GM21717 (cell line): Measurements from ENCODE around the gene ITGAX.

Source experiments
- ATAC-seq: cut with Tn5 transposase; IDR thresholded peaks from one replicate; pipeline ENCODE4 v1.9.1; 2021; ENCODE audit warnings: mild to moderate bottlenecking, moderate library complexity; ENCODE audit not compliant: unreplicated experiment

The ITGAX gene

DNA sequence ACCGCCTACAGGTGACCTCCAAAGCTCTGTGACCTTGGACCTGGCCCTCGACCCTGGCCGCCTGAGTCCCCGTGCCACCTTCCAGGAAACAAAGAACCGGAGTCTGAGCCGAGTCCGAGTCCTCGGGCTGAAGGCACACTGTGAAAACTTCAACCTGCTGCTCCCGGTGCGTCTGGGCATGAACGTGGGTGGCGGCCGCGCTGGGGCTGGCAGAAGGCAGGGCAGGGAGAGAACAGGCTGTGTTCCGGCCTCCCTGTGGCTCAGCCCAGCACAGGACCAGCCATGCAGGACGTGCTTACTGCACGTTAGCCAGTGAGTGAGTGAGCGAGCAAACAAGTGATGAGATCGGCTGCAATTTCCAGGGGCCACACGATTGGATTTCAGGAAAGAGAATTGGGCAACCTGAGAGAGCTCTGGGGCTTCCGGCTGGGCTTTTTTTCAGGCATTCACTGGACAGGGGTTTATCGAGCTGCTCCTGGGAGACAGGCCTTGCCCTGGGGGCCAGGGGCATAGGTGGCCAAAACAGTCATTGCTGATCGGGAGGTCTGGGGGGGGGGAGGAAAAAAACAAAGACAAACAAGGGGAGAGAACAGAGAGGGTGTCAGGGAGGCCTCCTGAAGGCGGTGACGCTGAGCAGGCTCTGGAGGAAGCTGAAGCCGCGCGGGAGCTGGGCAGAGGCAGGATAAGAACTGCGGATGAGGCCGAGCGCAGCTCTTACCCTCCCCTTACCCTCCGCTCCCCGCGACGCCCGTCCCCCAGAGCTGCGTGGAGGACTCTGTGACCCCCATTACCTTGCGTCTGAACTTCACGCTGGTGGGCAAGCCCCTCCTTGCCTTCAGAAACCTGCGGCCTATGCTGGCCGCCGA lies 16.9 kb downstream of the ITGAX start:
- no peak for ATAC-seq

DNA sequence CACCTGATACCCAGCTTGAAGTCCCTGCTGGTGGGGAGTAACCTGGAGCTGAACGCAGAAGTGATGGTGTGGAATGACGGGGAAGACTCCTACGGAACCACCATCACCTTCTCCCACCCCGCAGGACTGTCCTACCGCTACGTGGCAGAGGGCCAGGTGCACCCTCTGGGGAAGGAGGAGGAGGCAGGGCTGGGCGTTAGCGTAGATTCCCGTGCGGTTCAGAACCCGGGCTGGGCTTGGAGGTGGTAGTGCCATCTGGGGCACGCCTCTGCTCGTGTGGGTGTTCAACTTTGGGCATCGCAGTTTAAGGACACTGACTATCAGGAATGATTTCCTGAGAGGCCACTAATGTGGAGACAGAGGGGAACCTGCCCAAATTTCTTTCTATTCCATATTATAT lies 18.3 kb downstream of the ITGAX start:
- no peak for ATAC-seq

DNA sequence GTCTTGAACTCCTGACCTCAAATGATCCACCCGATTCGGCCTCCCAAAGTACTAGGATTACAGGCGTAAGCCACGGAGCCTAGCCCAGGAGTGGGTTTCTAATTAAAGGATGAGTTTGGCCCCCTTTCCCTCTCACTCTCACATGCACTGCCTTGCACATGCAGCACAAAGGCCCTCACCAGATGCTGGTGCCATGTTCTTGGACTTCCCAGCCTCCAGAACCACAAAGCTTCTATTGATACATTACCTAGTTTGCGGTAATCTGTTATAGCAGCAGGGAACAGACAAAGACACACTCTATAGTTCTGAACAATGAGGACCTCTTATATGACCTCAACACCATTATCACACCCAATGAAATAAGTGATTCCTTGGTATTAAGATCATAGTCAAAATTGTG lies 20.3 kb downstream of the ITGAX start:
- no peak for ATAC-seq

DNA sequence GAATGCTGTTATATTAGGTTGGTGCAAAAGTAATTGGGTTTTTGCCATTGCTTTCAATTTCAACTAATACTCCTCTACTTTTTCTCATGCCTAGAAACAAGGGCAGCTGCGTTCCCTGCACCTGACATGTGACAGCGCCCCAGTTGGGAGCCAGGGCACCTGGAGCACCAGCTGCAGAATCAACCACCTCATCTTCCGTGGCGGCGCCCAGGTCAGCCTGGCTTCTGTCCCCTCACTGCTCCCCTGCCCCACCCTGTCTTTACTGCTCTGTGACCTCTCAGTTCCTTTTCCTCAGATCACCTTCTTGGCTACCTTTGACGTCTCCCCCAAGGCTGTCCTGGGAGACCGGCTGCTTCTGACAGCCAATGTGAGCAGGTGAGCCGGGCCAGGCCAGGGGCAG lies 21.7 kb downstream of the ITGAX start:
- no peak for ATAC-seq

DNA sequence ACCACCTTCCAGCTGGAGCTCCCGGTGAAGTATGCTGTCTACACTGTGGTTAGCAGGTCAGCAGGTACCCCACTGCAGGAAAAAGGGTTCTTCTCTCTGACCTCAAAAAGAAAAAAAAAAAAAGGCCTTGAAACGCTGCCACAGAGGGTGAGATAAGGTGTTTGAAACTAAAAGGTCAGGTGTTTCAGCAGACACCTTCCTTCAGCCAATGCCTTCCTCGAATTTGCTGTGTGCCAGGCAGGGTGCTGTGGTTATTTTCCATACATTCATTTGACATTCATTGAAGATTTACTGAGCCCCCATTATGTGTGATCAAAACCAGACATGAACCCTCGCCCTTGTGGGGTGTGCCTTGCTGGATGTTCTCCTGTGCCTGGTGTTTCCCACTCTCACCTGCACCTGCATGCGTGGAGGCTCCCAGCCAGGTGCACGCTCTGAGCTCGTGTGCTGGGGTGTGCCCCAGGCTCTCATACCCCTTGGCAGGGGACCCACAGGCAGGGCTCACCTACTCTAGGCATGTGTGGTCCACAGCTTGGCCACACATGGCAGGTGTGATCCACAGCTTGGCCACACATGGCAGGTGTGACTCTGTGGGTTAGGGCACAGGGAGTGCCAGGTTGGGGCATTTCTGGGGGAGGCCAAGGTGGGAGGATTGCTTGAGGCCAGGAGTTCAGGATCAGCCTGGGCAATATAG lies 22.4 kb downstream of the ITGAX start:
- no peak for ATAC-seq

DNA sequence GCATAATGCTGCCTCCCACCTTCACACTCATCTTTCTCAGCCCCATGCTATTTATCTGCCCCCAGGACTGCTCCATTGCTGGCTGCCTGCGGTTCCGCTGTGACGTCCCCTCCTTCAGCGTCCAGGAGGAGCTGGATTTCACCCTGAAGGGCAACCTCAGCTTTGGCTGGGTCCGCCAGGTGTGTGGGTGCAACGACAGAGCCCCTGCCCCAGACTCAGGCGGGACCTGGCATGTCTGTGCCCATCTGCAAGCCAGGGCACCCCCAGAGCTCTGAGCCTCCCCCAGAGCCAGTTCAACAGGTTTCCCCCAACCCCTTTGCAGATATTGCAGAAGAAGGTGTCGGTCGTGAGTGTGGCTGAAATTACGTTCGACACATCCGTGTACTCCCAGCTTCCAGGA lies 25.2 kb downstream of the ITGAX start:
- no peak for ATAC-seq

DNA sequence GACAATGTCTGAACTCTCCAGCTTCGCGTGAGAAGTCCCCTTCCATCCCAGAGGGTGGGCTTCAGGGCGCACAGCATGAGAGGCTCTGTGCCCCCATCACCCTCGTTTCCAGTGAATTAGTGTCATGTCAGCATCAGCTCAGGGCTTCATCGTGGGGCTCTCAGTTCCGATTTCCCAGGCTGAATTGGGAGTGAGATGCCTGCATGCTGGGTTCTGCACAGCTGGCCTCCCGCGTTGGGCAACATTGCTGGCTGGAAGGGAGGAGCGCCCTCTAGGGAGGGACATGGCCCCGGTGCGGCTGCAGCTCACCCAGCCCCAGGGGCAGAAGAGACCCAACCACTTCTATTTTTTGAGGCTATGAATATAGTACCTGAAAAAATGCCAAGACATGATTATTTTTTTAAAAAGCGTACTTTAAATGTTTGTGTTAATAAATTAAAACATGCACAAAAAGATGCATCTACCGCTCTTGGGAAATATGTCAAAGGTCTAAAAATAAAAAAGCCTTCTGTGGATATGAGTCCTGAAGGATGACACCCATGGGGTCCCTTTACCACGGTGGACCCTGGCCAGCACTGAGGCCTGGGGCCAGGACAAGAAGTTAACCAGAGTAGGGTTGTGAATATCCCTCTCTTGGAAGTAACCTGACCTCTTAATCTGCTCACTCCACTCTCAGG lies 27.6 kb downstream of the ITGAX start:
- peak; percentile 59 for ATAC-seq

DNA sequence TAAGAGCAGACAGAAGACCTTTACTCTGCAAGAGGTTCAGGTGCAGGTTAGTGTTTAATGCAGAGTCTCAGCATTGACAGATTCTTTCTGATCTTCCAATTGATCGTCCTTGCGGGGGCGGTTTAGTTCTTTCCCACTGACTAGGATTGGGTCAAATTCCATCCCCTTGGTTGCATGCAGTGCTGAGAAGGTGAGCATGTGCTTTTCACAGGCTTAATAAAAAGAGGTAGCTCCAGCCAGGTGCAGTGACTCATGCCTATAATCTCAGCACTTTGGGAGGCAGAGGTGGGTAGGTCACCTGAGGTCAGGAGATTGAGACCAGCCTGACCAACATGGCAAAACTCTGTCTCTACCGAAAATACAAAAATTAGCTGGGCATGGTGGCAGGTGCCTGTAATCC lies 30.7 kb downstream of the ITGAX start:
- ATAC-seq = no peak

DNA sequence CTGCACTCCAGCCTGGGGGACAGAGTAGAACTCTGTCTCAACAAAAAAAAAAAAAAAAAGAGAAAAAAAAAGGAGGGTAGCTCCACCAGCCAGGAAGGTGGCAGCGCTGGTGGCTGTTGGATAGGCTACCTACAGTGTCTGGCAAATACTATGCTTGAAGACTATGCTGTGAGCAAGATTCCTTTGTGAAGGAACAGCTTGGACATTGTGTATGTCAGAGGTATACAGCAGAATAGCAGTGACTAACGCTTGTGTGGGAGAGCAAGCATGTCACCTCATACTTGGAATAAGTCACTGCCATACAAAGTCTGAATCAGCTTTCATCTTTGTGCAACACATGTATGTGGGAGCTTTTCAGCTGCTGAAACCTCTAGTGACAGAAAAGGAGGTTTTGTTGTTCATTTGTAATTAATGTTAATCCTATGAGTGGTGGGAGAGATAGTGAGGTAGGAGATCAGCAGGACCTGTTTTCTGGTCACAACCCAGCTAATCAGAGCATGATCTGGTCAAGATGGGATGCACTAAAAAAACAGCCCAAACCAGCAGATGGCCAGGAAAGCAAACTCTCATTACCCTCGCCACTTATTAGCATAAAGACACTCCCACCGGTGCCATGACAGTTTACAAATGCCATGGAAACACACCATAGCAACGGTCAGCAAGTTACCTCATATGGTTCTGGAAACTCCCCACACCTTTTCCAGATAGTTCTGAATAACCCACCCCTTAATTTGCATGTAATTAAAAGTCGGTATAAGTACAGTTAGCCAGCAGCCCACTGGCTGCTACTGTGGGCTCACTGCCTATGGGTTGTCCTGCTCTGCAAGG lies 31.4 kb downstream of the ITGAX start:
- no peak for ATAC-seq

DNA sequence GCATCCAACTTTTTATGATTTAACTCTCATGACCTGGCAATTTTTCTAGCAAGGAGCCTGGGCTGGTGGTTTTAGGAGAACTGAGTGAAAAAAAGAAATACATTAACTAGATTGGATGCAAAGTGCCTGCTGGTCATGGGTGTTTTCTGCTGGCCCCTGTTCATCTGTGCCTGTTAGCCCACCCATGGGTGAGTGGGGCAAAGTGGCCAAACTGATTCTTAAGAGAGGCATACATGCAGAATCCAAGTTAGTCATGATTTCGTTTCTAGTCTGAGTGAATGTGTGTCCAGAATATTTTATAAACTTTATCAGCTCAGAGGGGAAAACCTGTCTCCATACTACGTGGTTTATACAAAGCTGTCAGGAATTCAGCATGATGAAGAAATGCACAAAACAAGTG lies 33.6 kb downstream of the ITGAX start:
- no peak for ATAC-seq

DNA sequence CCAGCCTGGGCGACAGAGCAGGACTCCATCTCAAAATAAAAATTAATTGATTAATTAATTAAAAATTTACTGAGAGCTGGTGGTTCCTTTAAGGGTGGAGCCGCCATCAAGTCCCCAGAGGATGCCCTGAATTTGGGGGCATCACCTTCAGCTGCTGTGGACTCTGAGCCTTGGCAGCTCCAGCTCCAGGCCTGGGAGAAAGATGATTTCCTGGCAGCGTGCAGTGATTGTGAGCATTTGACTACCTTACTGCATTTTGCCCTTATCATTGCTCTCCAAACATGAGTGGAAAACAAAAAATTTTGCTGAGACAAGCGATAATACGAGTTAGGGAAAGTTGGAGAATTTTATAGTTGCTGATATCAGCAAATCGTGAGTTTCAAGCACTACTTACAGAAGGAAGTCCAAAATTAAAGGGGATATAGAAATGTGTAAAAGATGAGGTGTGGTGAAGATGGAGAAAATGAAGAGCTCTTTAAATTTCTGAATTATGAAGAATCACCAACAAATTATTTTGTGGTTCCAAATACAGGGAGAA lies 35.6 kb downstream of the ITGAX start:
- no peak for ATAC-seq

DNA sequence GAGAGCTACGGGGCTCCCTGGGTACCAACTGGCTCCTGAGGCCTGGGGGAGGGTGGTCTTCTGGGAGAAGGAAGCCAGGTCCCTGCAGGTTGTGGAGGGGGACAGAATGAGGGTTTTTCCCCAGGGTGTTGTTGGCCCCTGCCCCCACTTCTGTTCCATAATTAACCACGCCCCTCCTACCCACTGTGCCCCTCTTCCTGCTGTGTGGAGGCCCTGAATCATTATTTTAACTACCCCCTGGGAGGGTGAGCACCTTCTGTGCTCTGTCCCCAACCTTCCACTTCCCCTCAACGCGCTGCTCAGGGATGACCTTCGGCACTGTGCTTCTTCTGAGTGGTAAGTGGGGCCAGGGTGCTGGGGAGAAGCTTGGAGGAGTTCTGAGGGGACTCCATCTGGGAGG lies 38.1 kb downstream of the ITGAX start, which contains the start of gene ITGAD:
ITGAD (plus strand) TSS at position 280 of the 400 bp plus-strand sequence; CDS start at position 306, 26 bp downstream.
- ATAC-seq = no peak

DNA sequence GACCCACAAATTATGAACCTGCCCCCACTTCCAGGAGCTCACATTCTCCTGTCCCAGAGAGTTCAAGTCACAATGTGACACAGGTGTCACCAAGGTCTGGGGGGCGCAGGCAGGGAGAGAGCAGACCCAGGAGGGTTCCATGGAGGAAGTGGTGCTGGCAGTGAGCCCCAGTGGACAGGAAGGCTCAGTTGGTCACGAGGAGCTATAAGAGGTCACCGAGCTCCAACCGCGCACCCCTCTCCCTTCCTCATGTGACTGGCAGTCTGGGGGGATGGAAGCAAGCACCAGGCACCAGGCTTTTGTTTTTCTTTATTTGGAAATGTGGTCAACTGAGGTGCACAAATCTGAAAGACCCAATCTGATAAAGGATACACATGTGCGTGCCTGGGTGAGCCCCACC lies 40.7 kb downstream of the ITGAX start:
- no peak for ATAC-seq

DNA sequence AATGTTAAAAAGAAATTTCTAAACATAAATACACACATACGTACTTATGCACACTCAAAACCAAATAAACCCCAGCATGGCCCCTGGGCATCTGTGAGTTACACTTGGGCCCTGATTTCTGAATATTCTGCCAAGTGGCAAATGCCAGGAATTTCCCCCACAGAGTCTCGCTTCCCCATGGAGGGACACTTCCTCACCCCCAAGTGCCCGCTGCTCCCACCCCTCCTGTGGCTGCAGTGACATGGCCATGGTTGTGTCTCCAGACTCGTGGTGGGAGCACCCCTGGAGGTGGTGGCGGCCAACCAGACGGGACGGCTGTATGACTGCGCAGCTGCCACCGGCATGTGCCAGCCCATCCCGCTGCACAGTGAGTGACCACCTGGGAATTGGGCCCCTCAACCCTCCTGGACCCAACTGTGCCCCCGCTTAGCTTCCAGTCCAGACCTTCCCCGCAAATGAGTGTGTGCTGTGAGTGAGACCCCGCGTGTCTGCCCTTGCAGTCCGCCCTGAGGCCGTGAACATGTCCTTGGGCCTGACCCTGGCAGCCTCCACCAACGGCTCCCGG lies 42.2 kb downstream of the ITGAX start:
- no peak for ATAC-seq

DNA sequence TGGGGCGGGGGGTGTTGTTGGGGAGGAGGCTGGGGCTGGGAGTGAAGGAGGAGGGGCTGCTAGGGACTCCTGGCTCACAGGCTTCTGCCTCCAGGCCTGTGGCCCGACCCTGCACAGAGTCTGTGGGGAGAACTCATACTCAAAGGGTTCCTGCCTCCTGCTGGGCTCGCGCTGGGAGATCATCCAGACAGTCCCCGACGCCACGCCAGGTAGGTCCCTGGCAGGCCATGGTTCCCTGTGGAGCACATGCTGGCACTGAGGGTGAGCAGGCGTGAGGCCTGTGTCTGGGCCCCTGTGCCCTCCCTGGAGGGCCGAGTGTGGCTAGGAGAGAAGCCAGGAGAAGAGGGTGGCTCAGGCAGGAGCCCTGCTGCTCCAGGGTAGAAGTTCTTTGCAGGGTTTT lies 42.7 kb downstream of the ITGAX start:
- ATAC-seq = no peak

DNA sequence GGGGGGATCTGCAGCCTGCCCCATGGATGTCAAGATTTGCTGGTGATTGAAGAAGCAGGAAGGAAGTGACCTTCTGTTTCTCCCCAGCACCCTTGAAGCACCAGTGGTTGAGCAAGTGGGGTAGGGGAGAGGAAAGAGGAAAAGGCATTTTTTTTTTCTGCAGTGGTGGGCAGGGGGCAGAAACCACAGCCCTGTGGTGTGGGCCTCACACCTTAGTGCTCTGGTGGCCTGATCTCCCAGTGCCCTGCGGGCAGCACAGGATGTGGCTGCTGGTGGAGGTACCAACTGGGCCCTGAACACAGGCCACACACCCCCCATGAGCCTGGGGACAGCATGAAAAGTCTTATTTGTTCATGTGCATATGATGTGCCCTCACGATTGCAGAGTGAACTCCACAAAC lies 45.2 kb downstream of the ITGAX start:
- ATAC-seq = no peak

DNA sequence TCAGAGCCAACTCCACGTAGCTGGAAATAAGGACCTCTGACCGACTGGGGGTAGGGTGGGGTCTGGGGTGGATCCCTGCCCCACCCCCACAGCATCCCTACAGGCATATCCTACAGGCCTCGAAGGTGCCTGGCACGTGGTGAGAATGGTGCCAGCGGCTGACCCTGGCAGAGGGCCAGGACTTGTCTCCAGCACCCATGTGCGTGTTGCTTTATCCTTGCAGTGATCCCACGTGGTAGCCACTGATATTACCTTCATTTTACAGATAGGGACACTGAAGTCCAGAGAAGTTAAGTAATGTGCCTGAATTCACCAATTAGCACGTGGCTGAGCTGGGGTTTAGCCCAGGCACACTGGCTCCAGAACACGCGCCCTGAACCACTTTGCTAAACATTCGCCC lies 46.5 kb downstream of the ITGAX start:
- no peak for ATAC-seq

DNA sequence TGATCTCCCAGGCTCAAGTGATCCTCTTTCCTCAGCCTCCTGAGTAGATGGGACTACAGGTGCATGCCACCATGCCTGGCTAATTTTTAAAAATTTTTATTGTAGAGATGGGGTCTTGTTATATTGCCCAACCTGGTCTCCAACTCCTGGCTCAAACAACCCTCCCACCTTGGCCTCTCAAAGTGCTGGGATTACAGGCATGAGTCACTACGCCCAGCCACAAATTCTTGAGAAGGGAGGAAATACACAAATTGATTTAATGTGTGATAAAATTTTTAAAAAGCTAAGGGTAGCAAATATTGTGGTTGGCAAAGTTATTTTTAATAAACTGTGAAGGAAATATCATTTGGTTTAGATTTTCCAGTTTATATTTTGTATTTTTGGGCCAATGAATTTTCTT lies 47.7 kb downstream of the ITGAX start:
- no peak for ATAC-seq

DNA sequence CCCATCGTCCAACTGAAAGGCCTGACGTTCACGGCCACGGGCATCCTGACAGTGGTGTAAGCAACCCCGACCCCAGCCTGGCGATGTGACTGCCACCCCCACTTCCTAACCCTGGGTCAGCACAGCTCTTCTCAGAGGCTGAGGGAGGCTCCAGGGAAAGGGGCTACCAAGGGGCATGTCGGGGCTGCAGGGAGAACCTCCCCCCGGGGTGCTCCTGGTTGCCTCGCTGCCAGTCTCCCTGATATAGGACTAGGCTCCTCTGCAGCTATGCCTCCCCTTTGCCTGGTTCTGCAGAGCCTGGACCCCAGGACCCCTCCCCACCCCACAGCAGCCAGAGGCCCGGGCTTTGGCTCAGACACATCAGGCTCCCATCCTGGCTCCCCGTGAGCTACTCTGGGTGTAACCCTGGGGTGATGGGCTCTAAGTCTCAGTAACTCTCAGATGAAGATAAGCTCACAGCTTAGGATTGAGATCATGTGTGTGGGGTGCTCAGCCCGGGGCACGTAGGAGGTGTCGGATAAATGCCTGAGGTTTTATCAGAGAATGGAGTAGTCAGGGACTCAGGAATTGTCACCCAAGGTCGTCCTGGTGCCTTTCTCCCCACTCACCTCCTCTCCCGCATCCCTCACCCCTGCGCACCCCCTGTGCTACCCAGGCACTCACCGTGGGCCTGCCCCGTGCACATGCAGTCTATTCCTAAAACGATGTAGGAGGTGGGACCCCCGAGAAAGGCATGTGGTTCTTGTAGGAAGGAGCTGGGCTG lies 48.8 kb downstream of the ITGAX start:
- ATAC-seq = no peak
